Panc1 (cell line): ENCODE results near the gene ZNF653. TPM values are rescaled to one million over a fixed set of nuclear protein-coding genes. Genes with fewer than 3 reads are reported as not detected.

ENCODE experiments used
- ATAC-seq: fragments of 200-7000 bp; cut with Tn5 transposase; 2 replicates; pipeline ENCODE4 v1.9.1; 2020; ENCODE audit warnings: mild to moderate bottlenecking, moderate library complexity
- BruUV-seq: library from RNA; stranded (reverse); fragments of 400-500 nt; replicated peaks from 2 replicates; lab custom pipeline; 2021; lab: Mats Ljungman, UMichigan
- CTCF ChIA-PET: fragments of 300-600 bp; sonication (Branson Sonifier 250); formaldehyde crosslinking; loops from one replicate; lab custom pipeline; 2022; ENCODE audit warnings: antibody characterized with exemption; lab: Charles Lee
- POLR2A ChIA-PET: fragments of 300-600 bp; sonication (Branson Sonifier 250); formaldehyde crosslinking; loops from one replicate; lab custom pipeline; 2022; ENCODE audit warnings: antibody characterized with exemption; lab: Charles Lee
- DNase-seq: peaks from one replicate; pipeline ENCODE4 v3.0.0-alpha.2; 2010; ENCODE audit warnings: low read depth, low spot score
- H3K27ac ChIP-seq: 2 replicates; pipeline ENCODE4 v1.5.1; 2011; ENCODE audit warnings: mild to moderate bottlenecking, low read length, inconsistent platforms
- H3K27me3 ChIP-seq: fragments of 200-500 bp; sonication (Bioruptor generic); 2 replicates; pipeline ENCODE4 v1.6.0; 2014; ENCODE audit warnings: low read length, inconsistent platforms; ENCODE audit not compliant: control insufficient read depth, insufficient read depth
- H3K36me3 ChIP-seq: fragments of 200-500 bp; sonication (Bioruptor generic); 2 replicates; pipeline ENCODE4 v1.5.1; 2014; ENCODE audit warnings: inconsistent platforms, mild to moderate bottlenecking, low read length, moderate library complexity; ENCODE audit not compliant: control insufficient read depth, insufficient read depth
- H3K4me1 ChIP-seq: 2 replicates; pipeline ENCODE4 v1.5.1; 2011; ENCODE audit warnings: inconsistent platforms, mild to moderate bottlenecking, low read length, moderate library complexity; ENCODE audit not compliant: control insufficient read depth, insufficient read depth
- H3K4me3 ChIP-seq, 2 experiments: 2 replicates each; pipeline ENCODE4 v1.5.1; 2011 to 2012; ENCODE audit warnings: low read depth in 2 of 2, low read length in 2 of 2, mild to moderate bottlenecking in 2 of 2, inconsistent platforms in 1 of 2, moderate library complexity in 1 of 2
- H3K9me3 ChIP-seq: fragments of 200-500 bp; sonication (Bioruptor generic); 2 replicates; pipeline ENCODE4 v1.5.1; 2014; ENCODE audit warnings: low read depth, mild to moderate bottlenecking, inconsistent platforms, low read length, moderate library complexity; ENCODE audit not compliant: control insufficient read depth, insufficient read depth
- CTCF ChIP-seq: fragments of 450-650 bp; IDR thresholded peaks from 2 replicates; pipeline ENCODE4 v1.5.1; 2017; ENCODE audit warnings: mild to moderate bottlenecking
- POLR2AphosphoS5 ChIP-seq: IDR thresholded peaks from 2 replicates; pipeline ENCODE4 v1.6.1; 2012; ENCODE audit warnings: mild to moderate bottlenecking, low read depth, low read length, moderate library complexity
- REST ChIP-seq, 2 experiments: IDR thresholded peaks; 2 replicates each; pipeline ENCODE4 v1.6.1; 2011 to 2012; ENCODE audit warnings: low read depth in 2 of 2, control low read depth in 1 of 2, low read length in 1 of 2, mild to moderate bottlenecking in 1 of 2, moderate library complexity in 1 of 2; ENCODE audit not compliant: insufficient read depth in 1 of 2
- SIN3A ChIP-seq: IDR thresholded peaks from 2 replicates; pipeline ENCODE4 v1.6.1; 2012; ENCODE audit warnings: low read depth, mild to moderate bottlenecking, low read length, moderate library complexity, borderline replicate concordance; ENCODE audit not compliant: insufficient read depth
- TCF7L2 ChIP-seq: IDR thresholded peaks from 2 replicates; pipeline ENCODE4 v1.6.1; 2011; ENCODE audit warnings: mild to moderate bottlenecking, low read depth, low read length, inconsistent platforms
- in situ Hi-C: cut with HindIII; loops from 2 replicates; pipeline ENCODE4 v1.10.0; 2016; ENCODE audit warnings: low sequenced_read_pairs, low pct_unique_long_range_greater_than_20kb
- intact Hi-C: fragments of 100-400 bp; cut with micrococcal nuclease; formaldehyde crosslinking; loops from one replicate; pipeline ENCODE4 v1.10.0; 2022; ENCODE audit not compliant: unreplicated experiment
- total RNA-seq: library from RNA; stranded (reverse); gene quantifications from one replicate; pipeline ENCODE4 v1.2.1, GENCODE V29; 2021; ENCODE audit not compliant: unreplicated experiment

Gene ZNF653
- total RNA-seq, 1 experiment from 2014 or later = 10.4 TPM

- POLR2A ChIA-PET = no interaction called here
- H3K36me3 ChIP-seq = no peaks in the 10 kb centered on the region
- CTCF ChIA-PET = interaction anchor here (0.8 kb wide), 1 partner anchor 43 kb away, joined by 3 read pairs; the partner anchor contains the start of gene CNN1
- intact Hi-C loops (no loop called here), in situ Hi-C loops (no loop called here)
- no peak overlapping the region for H3K27ac ChIP-seq
- H3K27me3 ChIP-seq = no peaks in the 10 kb centered on the region
- DNase-seq (no peak), ATAC-seq (no peak)
- no peaks in the 10 kb centered on the region for H3K9me3 ChIP-seq
- H3K4me1 ChIP-seq = no peaks in the 10 kb centered on the region
- TF ChIP-seq POLR2AphosphoS5 = no peak
- no peak for TF ChIP-seq TCF7L2
- TF ChIP-seq REST (IDR thresholded peaks at IDR 0.05; ENCODE audit: insufficient read depth in 1 of 2, low read depth in 2 of 2, low read length in 1 of 2) = no peak
- TF ChIP-seq SIN3A = no peak
- no peak for TF ChIP-seq CTCF
- BruUV-seq = no TSS peak
- no peak overlapping the region for H3K4me3 ChIP-seq
Measured at GRCh38 chr19:11495885-11496284, 9.8 kb downstream of the ZNF653 start.

GRCh38 chr19:11495481-11495880, 10.2 kb downstream of the ZNF653 start:
- Histone ChIP-seq H3K9me3 (no peaks in the 10 kb centered on the region), H3K4me3 (no peak overlapping the region), H3K27ac (no peak overlapping the region), H3K36me3 (no peaks in the 10 kb centered on the region), H3K4me1 (no peaks in the 10 kb centered on the region), H3K27me3 (no peaks in the 10 kb centered on the region)
- ChIA-PET POLR2A (no interaction called here), CTCF (interaction anchor here (0.8 kb wide), 1 partner anchor 43 kb away, joined by 3 read pairs; the partner anchor contains the start of gene CNN1)
- intact Hi-C loops (no loop called here), in situ Hi-C loops (no loop called here)
- DNase-seq (no peak), ATAC-seq (no peak)
- BruUV-seq = no TSS peak
- no peak for TF ChIP-seq SIN3A
- no peak for TF ChIP-seq CTCF
- no peak for TF ChIP-seq TCF7L2
- no peak for TF ChIP-seq POLR2AphosphoS5
- TF ChIP-seq REST (IDR thresholded peaks at IDR 0.05; ENCODE audit: insufficient read depth in 1 of 2, low read depth in 2 of 2, low read length in 1 of 2) = no peak
